ENCODE measurements around the gene GAST. TPM values are rescaled to one million over a fixed set of nuclear protein-coding genes. Genes with fewer than 3 reads are reported as not detected.

GAST gene
- total RNA-seq, 1 experiment from 2014 or later: not detected

DNA sequence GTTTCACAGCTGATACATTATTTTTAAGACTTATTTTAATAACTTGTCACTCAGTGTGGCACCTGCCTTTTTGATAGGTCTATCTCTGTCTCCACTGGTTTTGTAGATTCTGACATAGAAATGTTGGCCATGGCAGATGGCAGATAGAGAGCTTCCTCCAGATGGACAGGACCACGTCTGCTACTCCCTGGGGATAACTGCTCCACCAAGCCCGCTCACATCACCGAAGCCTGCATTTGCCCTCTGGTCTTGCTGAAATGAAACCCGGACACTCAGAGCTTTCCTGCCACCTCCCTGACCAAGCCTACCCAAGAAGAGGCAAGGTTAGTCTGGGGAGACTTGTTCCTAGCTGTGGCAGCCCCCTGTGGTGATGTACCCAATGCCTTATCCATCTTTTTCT is 38.7 kb downstream of the GAST start:
- POLR2A ChIA-PET: interaction anchor here (0.7 to 5.0 kb wide), 9 partner anchors 13 to 61 kb away, joined by 3 to 27 read pairs (median 6); partner anchors contain the start of genes JUP and P3H4
- CTCF ChIA-PET: interaction anchor here (3.7 kb wide), 1 partner anchor 50 kb away, joined by 16 read pairs; no protein-coding TSS in a partner anchor
- H3K27ac Mint-ChIP-seq (ENCODE audit: low read depth, unreplicated experiment): no peak overlapping the region
- no peak for DNase-seq (ENCODE audit: unreplicated experiment)
- no peaks in the 10 kb centered on the region for H3K9me3 Mint-ChIP-seq (ENCODE audit: unreplicated experiment)
- intact Hi-C loops (cut with micrococcal nuclease): no loop called here
- no peak overlapping the region for H3K4me3 Mint-ChIP-seq (ENCODE audit: unreplicated experiment)
- BruUV-seq (replicated peaks): no TSS peak
- H3K36me3 Mint-ChIP-seq (ENCODE audit: insufficient read depth, unreplicated experiment): peaks cover 46% of the 10 kb centered on the region
- H3K27me3 Mint-ChIP-seq (ENCODE audit: insufficient read depth, unreplicated experiment): no peaks in the 10 kb centered on the region
- no peaks in the 10 kb centered on the region for H3K4me1 Mint-ChIP-seq (ENCODE audit: insufficient read depth, unreplicated experiment)
- TF ChIP-seq, protein P1, sequence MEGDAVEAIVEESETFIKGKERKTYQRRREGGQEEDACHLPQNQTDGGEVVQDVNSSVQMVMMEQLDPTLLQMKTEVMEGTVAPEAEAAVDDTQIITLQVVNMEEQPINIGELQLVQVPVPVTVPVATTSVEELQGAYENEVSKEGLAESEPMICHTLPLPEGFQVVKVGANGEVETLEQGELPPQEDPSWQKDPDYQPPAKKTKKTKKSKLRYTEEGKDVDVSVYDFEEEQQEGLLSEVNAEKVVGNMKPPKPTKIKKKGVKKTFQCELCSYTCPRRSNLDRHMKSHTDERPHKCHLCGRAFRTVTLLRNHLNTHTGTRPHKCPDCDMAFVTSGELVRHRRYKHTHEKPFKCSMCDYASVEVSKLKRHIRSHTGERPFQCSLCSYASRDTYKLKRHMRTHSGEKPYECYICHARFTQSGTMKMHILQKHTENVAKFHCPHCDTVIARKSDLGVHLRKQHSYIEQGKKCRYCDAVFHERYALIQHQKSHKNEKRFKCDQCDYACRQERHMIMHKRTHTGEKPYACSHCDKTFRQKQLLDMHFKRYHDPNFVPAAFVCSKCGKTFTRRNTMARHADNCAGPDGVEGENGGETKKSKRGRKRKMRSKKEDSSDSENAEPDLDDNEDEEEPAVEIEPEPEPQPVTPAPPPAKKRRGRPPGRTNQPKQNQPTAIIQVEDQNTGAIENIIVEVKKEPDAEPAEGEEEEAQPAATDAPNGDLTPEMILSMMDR (IDR thresholded peaks at IDR 0.05; ENCODE audit: unreplicated experiment): no peak

DNA sequence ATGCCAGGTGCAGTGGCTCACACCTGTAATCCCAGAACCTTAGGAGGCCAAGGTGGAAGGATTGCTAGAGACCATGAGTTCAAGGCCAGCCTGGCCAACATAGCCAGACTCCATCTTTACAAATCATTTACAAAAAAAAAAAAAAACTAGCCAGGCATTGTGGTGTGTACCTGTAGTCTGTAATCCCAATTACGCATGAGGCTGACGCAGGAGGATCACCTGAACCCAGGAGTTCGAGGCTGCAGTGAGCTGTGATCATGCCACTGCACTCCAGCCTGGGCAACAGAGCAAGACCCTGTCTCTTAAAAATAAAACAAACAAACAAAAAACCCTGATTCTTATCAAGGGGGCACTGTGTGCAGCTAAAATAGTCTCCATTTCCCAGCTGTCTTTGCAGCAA is 39.2 kb downstream of the GAST start:
- no peak overlapping the region for H3K4me3 Mint-ChIP-seq (ENCODE audit: unreplicated experiment)
- H3K4me1 Mint-ChIP-seq (ENCODE audit: insufficient read depth, unreplicated experiment): no peaks in the 10 kb centered on the region
- H3K36me3 Mint-ChIP-seq (ENCODE audit: insufficient read depth, unreplicated experiment): peaks cover 50% of the 10 kb centered on the region
- POLR2A ChIA-PET: interaction anchor here (0.7 to 5.0 kb wide), 9 partner anchors 12 to 60 kb away, joined by 3 to 27 read pairs (median 6); partner anchors contain the start of genes JUP and P3H4
- DNase-seq (ENCODE audit: unreplicated experiment): no peak
- no peak overlapping the region for H3K27ac Mint-ChIP-seq (ENCODE audit: low read depth, unreplicated experiment)
- CTCF ChIA-PET: interaction anchor here (0.6 to 3.7 kb wide), 2 partner anchors 35 to 50 kb away, joined by 3 to 16 read pairs; no protein-coding TSS in a partner anchor
- no peaks in the 10 kb centered on the region for H3K27me3 Mint-ChIP-seq (ENCODE audit: insufficient read depth, unreplicated experiment)
- TF ChIP-seq, protein P1 (IDR thresholded peaks at IDR 0.05; ENCODE audit: unreplicated experiment): no peak
- no peaks in the 10 kb centered on the region for H3K9me3 Mint-ChIP-seq (ENCODE audit: unreplicated experiment)
- BruUV-seq (replicated peaks): no TSS peak
- intact Hi-C loops (cut with micrococcal nuclease): no loop called here

DNA sequence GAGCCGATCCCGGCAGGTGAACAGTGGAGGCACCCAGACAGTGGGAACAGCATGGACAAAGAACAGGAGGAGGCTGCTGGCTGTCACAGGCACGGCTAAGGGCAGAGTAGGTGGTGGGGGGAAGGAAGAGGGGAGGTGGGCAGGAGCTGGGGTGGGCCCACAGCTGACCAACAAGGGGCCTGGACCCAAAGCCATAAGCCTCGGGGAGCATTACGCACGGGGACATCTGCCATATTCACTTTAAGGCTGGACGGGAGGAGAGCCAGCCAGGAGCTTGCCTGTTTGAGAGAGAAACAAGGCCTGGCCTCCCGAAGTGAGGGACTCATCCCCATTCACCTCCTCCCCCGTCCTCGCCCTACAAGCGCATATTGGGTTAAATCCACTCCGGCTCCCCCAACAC is 41.9 kb downstream of the GAST start:
- no peaks in the 10 kb centered on the region for H3K4me1 Mint-ChIP-seq (ENCODE audit: insufficient read depth, unreplicated experiment)
- no peak for DNase-seq (ENCODE audit: unreplicated experiment)
- no peak overlapping the region for H3K4me3 Mint-ChIP-seq (ENCODE audit: unreplicated experiment)
- H3K9me3 Mint-ChIP-seq (ENCODE audit: unreplicated experiment): no peaks in the 10 kb centered on the region
- no TSS peak for BruUV-seq (replicated peaks)
- H3K36me3 Mint-ChIP-seq (ENCODE audit: insufficient read depth, unreplicated experiment): peaks cover 78% of the 10 kb centered on the region
- TF ChIP-seq, protein P1 (IDR thresholded peaks at IDR 0.05; ENCODE audit: unreplicated experiment): no peak
- intact Hi-C loops (cut with micrococcal nuclease): no loop called here
- no peaks in the 10 kb centered on the region for H3K27me3 Mint-ChIP-seq (ENCODE audit: insufficient read depth, unreplicated experiment)
- no peak overlapping the region for H3K27ac Mint-ChIP-seq (ENCODE audit: low read depth, unreplicated experiment)
- POLR2A ChIA-PET: interaction anchor here (0.6 to 5.0 kb wide), 4 partner anchors 32 to 163 kb away, joined by 3 to 27 read pairs (median 6); partner anchors contain the start of genes JUP and KLHL11
- CTCF ChIA-PET: interaction anchor here (1.3 kb wide), 1 partner anchor 31 kb away, joined by 5 read pairs; no protein-coding TSS in a partner anchor

DNA sequence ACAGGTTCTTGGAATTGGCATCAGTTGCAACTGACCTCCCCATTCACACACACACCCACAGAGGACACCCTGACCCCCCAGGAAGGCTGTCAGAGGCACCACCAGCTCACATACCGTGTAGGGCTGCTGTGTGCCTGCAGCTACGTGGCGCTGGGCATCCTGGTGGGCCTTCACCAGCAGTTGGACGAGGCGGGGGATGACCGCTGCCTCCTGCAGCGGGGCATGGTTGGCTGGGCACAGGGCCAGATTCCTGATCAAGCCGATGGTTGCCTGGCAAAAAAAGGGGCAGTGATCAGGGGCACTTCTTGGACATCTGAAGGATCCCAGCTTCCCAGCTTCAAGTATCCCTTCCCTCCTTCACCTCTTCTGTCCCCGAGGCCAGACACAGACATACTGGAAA is 46.5 kb downstream of the GAST start:
- no peaks in the 10 kb centered on the region for H3K4me1 Mint-ChIP-seq (ENCODE audit: insufficient read depth, unreplicated experiment)
- no peak overlapping the region for H3K4me3 Mint-ChIP-seq (ENCODE audit: unreplicated experiment)
- no peak for DNase-seq (ENCODE audit: unreplicated experiment)
- ChIA-PET POLR2A (interaction anchor here (1.2 kb wide), 1 partner anchor 42 kb away, joined by 4 read pairs; no protein-coding TSS in a partner anchor), CTCF (interaction anchor here (1.0 kb wide), 1 partner anchor 53 kb away, joined by 3 read pairs; the partner anchor contains the start of gene P3H4)
- H3K27ac Mint-ChIP-seq (ENCODE audit: low read depth, unreplicated experiment): no peak overlapping the region
- H3K9me3 Mint-ChIP-seq (ENCODE audit: unreplicated experiment): no peaks in the 10 kb centered on the region
- BruUV-seq (replicated peaks): no TSS peak
- intact Hi-C loops (cut with micrococcal nuclease): no loop called here
- H3K27me3 Mint-ChIP-seq (ENCODE audit: insufficient read depth, unreplicated experiment): no peaks in the 10 kb centered on the region
- TF ChIP-seq, protein P1 (IDR thresholded peaks at IDR 0.05; ENCODE audit: unreplicated experiment): no peak
- H3K36me3 Mint-ChIP-seq (ENCODE audit: insufficient read depth, unreplicated experiment): peaks cover 97% of the 10 kb centered on the region

All from MCF 10A (cell line).